HG02571 (cell line): ENCODE data around the gene R3HDM4.

ENCODE experiments used
- ATAC-seq: cut with Tn5 transposase; IDR thresholded peaks from one replicate; pipeline ENCODE4 v1.9.1; 2021; ENCODE audit warnings: mild to moderate bottlenecking, moderate library complexity; ENCODE audit not compliant: unreplicated experiment

Gene R3HDM4

DNA sequence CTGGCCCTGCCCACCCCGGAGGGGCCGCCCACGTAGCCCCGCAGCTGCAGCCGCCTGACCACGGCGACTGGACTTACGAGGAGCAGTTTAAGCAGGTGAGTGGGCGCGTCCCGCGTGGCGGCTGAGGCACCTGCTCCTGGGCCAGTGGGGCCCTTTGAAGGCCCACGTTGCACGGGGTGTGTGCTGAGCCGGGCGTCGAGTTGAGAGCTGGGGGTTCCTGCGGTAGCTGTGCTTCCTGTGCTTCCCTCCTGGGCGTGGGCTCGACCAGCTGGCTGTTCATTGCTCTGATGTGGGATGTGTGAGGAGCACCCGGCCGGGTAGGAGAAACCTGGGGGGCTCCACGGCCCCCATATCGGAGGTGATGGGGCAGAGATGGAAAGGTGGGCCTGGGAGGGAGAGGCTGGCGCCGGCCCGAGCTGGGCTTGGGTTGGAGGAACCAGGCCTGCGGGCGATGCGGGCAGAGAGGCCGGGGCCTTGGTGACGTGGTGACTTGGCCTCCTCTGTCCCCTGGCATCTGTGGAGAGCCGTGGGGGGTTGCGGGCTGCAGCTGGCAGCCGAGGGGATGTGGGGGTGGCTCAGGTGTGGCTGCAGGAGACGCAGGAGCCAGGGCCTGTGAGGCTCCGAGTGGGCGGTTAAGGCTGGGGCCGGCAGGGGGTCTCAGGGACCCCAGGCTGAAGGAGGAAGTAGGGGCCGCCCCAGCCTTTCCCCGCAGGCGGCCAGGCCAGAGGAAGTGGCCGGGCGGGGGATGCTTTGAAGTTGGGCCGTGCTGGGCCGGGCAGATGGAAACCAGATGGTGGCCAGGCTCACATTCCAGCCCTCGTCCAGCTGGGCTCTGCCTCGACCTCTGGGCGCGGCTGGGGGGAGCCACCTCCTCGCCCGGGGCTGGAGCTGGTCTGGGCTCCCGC, 19.9 kb upstream of the R3HDM4 start:
- ATAC-seq, result no peak

DNA sequence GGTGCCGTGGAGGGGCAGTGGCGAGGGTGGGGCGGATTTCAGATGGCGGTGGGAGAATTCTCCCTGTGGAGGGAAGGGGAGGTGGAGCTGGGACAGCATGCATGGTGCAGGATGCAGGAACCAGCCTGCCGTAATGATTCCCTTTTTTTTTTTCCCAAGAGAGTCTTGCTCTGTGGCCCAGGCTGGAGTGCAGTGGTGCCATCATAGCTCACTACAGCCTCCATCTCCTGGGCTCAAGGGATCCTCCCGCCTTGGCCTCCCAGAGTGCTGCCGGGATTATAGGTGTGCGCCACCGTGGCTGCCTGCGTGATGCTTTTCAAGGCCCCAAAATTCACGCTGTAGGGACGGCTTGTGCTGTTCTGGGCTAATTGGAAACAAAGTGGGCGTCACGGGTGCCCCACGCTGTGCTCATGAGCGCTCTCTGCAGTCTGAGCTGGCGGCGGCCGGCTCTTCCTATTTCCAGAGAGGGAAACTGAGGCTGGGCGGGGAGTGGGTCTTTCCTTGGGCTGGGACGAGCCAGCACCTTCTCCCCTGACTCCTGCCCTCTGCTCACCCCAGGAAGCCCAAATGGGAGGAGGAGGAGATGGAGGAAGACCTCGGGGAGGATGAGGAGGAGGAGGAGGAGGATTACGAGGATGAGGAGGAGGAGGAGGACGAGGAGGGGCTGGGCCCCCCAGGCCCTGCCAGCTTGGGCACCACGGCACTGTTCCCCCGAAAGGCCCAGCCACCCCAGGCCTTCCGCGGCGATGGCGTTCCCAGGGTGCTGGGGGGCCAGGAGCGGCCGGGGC, 19.0 kb upstream of the R3HDM4 start:
- no peak for ATAC-seq

GRCh38 chr19:929891-930258, 16.9 kb upstream of the R3HDM4 start:
- ATAC-seq, result no peak

- no peak for ATAC-seq
Observed at GRCh38 chr19:929203-929890, 16.3 kb upstream of the R3HDM4 start.

DNA sequence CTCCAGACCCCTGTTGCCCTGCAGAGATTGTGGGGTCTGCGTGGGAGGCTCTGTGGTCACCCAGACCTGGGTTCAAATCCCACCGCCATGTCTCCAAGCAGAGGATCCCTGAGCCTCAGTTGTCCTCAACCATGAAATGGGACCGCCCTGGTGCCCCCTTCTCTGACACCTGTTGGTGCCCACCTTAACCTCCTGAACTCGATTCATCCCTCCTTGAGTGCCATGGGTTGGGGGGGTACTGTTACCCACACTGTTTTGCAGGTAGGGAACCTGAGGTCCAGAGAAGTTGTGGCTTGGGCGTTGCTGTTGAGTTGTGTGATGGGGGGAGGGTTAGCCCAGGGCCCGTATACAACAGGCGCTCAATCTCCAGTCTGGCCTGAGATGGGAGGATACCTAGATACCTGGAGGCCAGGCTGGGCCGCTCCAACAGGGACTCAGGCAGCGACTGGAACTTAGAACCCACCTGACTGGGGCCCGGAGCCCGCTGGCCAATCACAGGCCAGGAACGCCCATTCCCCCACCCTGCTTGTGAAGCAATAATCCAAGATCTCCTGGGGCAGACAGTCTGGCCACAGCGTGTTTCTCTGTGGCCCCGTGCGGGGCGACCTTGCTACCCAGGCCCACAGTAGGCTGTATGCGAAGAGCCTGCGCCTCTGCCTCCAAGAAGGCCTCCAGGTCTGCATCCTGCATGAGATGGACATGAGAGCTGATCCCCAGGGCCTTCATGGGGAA, 15.6 kb upstream of the R3HDM4 start:
- ATAC-seq, result no peak

DNA sequence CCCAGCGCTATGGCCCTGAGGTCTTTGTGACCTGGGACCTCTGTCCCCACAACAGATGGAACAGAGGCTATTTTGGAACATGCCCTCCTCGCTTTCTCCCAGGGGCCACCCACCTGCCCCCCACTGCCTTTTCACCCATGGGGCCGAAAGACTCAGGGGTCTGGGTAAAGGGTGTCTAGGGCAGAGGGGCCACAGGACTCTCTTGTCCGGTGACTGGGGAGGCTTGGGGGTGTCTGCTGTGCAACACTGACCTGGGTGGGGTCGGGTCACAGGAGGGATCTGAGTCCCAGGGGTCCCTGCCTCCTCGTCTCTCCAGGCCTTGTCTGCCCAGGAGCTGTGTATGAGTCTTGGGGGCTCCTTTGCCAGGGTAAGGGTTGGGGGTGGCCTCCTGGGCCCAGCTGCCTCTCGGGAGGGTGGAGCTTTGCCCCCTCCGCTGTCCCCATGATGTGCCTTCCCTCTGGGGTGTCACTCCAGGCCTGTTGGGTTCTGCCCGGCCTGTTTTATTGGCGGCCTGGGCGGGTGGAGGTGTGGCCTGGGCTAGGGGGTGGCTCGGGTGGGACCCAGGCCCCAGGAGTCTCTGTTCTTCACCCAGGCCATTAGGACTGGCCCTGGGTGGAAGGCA, 14.9 kb upstream of the R3HDM4 start:
- ATAC-seq, result no peak

GRCh38 chr19:927351-927779, 14.3 kb upstream of the R3HDM4 start:
- no peak for ATAC-seq

GRCh38 chr19:926589-927350, 13.8 kb upstream of the R3HDM4 start:
- no peak for ATAC-seq

DNA sequence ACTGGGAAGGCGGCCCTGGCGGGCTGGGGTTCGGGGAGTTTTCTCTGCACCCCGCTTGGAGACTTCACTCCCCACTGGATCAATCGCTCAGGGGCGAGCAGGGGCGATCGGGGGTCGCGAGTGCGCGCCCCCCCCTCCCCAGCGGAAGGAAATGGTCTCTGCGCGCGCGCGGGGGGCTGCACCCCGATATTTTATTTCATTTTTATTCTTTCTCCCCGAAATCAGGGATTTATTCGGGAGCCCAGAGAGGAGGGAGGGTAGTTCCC, 13.2 kb upstream of the R3HDM4 start:
- ATAC-seq, result no peak

- peak; percentile 48 for ATAC-seq
Observed at GRCh38 chr19:925526-926322, 12.7 kb upstream of the R3HDM4 start, which contains the start of gene ARID3A. TSS of gene ARID3A (plus strand) at chr19:926035. CDS start at chr19:929529, 3,494 bp downstream.

GRCh38 chr19:925087-925525, 12.1 kb upstream of the R3HDM4 start:
- peak; percentile 16 for ATAC-seq

DNA sequence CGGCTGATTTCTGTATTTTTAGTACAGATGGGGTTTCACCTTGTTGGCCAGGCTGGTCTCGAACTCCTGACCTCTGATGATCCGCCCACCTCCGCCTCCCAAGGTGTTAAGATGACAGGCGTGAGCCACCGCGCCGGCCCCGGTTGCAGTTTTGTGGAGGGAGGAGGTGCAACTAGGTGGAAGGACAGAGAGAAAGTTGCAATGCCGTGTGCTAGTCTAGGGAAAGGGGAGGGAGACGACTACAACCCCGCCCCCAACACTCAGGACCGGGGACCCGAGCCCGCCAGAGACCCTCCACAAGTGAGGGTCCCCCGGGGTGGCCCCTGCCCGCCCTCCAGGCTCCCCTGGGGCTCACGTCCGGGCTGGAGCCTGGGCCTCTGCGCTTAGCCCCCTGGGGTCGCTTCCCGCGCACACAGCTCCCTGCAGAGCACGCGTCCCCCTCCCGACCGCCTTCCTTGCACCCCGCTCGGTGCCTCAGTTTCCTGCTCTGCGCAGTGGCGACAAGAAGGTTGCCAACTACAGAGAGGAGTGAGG, 11.6 kb upstream of the R3HDM4 start:
- ATAC-seq, result no peak

DNA sequence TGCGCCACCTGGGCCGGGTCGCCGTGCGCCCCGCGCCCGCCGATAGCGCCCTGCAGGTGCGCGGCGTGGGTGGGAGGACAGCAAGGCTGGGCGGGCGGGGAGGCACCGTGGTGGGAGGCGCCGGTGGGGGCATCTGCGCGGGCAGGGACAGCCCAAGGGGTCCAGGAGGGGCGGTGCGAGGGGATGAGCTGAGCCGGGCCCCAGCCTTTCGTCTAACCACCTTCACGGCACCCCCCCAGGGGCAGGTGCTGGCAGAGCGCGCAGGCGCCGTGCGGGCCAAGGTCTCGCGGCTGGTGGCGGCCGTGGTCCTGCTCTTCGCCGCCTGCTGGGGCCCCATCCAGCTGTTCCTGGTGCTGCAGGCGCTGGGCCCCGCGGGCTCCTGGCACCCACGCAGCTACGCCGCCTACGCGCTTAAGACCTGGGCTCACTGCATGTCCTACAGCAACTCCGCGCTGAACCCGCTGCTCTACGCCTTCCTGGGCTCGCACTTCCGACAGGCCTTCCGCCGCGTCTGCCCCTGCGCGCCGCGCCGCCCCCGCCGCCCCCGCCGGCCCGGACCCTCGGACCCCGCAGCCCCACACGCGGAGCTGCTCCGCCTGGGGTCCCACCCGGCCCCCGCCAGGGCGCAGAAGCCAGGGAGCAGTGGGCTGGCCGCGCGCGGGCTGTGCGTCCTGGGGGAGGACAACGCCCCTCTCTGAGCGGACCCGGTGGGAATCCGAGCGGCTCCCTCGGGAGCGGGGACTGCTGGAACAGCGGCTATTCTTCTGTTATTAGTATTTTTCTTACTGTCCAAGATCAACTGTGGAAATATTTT, 7.2 kb upstream of the R3HDM4 start:
- no peak for ATAC-seq

DNA sequence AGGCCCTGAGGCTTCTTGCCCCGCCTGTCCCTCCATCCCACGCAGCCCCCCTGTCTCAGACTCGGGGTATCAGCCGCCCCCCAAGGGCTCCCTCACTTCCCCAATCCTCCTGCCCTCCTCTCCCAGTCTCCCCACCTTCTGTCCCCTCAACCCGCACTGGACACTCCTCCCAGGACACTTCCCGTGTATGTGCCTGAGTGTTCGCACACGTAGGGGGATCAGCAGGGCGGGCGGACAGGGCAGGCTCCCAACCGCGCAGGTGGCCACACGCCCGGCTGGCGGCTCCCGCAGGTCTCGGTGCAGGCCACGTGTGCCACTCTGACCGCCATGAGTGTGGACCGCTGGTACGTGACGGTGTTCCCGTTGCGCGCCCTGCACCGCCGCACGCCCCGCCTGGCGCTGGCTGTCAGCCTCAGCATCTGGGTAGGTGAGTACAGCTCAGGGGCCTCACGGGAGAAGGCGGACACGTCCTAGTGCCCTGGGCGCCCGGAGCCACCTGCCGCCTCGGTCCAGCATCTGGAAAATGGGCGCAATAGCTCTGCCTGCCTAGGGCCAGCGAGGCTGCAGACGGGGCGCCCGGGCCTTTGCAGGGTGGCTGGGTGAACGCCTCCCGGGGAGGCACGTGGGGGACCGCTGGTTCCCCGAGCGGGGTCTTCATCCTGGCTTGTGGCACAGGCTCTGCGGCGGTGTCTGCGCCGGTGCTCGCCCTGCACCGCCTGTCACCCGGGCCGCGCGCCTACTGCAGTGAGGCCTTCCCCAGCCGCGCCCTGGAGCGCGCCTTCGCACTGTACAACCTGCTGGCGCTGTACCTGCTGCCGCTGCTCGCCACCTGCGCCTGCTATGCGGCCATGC, 6.4 kb upstream of the R3HDM4 start:
- no peak for ATAC-seq

- ATAC-seq, result no peak
Observed at GRCh38 chr19:918481-919198, 5.6 kb upstream of the R3HDM4 start.

- no peak for ATAC-seq
Observed at GRCh38 chr19:918152-918437, 5.1 kb upstream of the R3HDM4 start.
